A204.1 (cell line): ENCODE data around the gene APPBP2.
"Not testable (repeated sequence)": the region's sequence is repeated elsewhere in the genome, so short reads cannot be mapped to it uniquely, and the experiment has no call there.

Experiments
- FAIRE-seq: peaks from 2 replicates; lab custom pipeline; 2012; peaks lifted over from hg19 to GRCh38; lab: Jason Lieb, UNC

The APPBP2 gene

GRCh38 chr17:60495260-60495659, 30.8 kb downstream of the APPBP2 start:
- no peak for FAIRE-seq

DNA sequence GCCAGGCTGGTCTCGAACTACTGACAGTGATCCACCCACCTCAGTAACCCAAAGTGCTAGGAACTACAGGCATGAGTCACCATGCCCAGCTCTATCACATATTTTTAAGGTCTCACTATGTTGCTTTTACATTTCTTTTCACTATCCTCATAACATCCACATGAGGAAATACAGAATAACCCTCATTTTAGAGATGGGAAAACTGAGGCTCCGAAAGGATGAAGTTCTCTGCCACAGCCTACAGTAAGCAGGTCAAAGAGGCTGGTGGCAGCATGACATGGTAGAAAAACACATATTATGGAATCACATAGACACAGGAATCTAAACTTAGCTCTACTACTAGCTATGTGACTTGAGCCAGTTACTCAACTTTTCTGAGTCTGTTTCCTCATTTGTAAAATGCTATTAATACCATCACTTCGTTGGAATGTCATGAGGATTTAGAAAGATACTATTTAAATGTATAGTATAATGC, 32.2 kb downstream of the APPBP2 start:
- no peak for FAIRE-seq

DNA sequence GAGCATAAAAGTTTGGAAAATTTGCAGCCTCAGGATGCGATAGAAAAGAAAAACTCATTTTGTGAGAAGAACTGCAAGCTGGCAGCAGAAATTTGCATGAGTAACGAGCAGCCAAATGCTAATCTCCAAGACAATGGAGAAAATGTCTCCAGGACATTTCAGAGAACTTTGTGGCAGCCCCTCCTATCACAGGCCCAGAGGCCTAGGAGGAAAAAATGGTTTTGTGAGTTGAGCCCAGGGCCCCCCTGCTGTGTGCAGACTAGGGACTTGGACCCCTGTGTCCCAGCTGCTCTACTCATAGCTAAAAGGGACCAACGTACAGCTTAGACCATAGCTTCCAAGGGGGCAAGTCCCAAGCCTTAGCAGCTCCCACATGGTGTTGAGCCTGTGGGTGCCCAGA, 34.3 kb downstream of the APPBP2 start:
- FAIRE-seq: no peak

DNA sequence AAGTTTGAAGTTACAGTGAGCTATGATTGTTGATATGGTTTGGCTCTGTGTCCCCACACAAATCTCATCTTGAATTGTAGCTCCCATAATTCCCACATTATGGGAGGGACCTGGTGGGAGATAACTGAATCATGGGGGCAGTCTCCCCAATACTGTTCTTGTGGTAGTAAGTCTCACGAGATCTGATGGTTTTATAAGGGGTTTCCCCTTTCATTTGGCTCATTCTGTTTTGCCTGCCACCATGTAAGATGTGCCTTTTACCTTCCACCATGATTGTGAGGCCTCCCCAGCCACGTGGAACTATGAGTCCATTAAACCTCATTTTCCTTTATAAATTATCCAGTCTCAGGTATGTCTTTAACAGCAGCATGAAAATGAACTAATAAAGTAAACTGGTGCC, 35.4 kb downstream of the APPBP2 start:
- FAIRE-seq: not testable (repeated sequence)

GRCh38 chr17:60481604-60482003, 44.4 kb downstream of the APPBP2 start:
- FAIRE-seq: no peak

- no peak for FAIRE-seq
These were observed 52.3 kb downstream of the APPBP2 start for GRCh38 chr17:60473788-60474187.

DNA sequence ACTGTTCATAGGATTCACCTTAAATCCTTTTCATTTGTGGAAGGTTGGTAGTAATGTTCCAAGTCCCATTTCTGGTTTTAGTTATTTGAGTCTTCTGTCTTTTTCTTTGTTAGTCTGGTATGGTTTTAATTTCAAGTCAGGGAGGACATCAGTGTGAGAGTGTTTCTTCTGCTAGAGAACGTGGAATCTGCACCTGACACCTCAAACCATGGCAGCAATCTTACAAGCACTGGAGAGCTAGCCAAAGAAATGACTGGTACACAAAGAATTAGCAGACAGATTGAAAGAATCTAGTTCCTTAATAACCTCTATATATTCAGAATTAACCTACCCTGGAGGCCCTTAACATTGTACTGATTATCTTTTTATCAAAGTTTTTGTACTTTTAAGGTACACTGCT, 53.6 kb downstream of the APPBP2 start:
- no peak for FAIRE-seq

GRCh38 chr17:60471451-60471850, 54.6 kb downstream of the APPBP2 start:
- FAIRE-seq: no peak

GRCh38 chr17:60468371-60468770, 57.7 kb downstream of the APPBP2 start:
- no peak for FAIRE-seq

GRCh38 chr17:60464343-60464742, 61.7 kb downstream of the APPBP2 start:
- FAIRE-seq: no peak

DNA sequence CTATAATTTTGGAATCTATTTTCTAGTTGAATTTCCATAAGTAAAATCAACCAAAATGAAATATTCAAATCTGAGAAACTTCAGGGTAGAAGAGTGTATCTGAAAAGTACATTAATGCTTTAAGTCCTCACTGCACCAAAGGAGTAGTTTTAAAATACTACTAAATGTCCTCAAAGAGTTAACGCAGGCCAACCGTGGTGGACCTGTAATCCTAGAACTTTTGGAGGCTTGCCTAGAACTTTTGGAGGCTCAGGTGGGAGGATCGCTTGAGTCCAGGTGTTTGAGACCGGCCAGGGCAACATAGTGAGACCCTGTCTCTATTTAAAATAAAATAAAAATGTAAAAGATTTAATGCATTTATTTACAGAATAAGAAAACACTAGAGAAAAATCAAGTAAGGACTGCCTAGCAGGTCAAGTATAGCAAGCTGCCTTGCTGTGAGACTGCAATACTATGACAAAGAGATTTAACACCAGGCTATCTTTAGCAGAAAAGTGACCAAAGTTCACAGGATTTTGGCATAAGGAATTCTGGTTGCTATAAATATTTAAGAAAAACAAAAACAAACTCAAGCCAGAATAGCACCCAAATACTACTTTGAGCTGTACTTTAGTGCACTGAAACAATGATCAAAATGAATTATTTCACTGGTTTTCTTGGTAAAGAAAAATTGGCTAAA, 62.7 kb downstream of the APPBP2 start:
- no peak for FAIRE-seq

- no peak for FAIRE-seq
These were observed 64.5 kb downstream of the APPBP2 start for GRCh38 chr17:60461584-60461983.

- no peak for FAIRE-seq
These were observed 68.9 kb downstream of the APPBP2 start for GRCh38 chr17:60457148-60457547.

DNA sequence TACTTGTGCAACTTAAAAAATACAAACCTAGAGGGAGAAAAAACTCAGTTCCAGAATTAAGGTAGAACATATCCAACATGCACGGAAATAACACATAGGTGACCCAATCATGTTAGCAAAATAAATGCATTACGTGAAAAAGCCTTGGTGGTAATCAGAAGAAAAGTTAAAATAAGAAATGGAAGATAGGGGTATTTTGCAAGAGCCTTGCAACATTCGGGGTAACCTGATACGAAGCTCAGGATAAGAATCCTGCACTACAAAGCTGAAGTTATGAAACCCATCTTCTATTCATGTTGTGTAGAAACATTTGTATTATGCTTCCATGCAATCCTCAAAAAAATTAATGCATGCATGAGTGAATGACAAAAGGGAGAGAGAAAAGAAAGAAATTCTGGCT, 70.7 kb downstream of the APPBP2 start:
- no peak for FAIRE-seq

- FAIRE-seq: no peak
These were observed 74.1 kb downstream of the APPBP2 start for GRCh38 chr17:60451965-60452364.

DNA sequence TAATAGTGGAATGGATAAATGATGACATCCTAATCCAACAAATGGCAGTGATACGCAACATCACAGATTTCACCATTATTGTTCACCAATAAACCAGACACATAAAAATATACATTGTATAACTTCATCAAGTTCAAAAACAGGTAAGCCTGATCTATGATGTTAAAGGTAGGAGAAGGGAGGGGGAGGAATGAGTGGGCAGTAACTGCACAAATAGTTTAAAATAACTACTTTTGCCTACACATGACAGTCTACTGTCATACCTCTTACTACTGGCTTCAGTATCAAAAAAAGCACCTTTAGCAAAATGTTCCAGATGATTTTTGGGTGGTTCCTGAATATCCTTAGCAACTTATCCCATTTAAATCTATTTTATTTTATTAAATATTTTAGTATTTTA, 75.0 kb downstream of the APPBP2 start:
- FAIRE-seq: no peak

DNA sequence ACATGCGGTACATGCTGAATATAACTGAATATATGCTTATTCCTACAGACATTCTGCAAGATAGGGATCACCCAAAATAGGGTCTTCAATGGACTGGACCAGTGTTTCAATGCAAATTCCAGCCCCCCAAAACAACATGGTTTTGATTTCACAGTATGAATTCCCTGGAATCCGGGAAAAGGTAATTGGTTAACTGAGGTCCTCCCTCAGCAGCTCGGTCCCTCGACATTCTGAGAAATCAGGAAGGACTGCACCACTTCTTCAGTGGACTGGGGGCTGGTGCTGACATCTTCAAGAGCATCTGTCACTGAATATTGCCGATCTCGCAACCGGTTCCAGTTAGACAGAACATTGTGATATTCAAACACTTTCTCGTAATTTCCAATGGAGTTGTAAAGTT, 78.7 kb downstream of the APPBP2 start:
- FAIRE-seq: no peak

- no peak for FAIRE-seq
These were observed 80.9 kb downstream of the APPBP2 start for GRCh38 chr17:60445144-60445543.

- FAIRE-seq: no peak
These were observed 82.3 kb downstream of the APPBP2 start for GRCh38 chr17:60443713-60444112.

DNA sequence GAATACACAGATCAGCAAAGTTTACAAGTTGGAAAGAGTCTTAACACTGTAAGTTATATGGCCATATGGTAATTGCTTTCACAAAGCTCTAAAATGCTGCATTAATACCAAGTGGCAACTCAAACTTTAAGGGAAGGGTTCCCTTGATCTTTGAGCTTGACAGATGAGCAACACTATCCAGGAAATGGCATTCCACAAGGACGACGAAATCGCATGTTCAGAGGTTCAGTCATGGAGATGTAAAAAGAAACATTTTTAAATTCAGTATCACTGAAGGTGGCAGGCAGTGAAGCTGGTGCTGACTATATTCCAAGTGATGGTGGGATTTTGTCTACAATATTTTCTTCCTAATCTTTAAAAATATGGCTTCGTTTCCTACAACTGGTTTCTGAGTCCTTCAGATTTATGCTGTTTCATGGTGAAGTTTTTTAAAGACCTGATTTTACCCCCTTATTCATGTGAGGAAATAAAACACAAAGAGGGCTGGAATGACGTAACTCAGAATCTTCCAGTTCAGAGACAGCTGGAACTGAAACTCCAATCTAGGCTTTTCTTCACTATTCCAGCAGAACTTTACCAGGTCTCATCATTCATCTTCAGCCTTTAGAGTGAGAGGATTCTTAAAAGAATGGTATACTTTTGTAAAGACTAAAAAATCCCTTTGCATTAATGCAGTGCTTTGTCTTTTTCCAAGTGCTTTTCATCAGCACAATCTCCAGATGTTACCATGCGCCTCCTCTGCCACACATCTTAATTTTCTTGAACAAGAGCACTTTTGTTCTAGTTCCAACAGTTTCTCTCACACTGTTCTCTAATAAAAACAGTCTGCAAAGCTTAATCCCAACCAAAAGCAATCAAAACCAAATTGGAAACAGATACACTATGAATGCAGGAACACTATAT, 83.5 kb downstream of the APPBP2 start:
- FAIRE-seq: no peak

GRCh38 chr17:60439501-60439900, 86.5 kb downstream of the APPBP2 start:
- no peak for FAIRE-seq

DNA sequence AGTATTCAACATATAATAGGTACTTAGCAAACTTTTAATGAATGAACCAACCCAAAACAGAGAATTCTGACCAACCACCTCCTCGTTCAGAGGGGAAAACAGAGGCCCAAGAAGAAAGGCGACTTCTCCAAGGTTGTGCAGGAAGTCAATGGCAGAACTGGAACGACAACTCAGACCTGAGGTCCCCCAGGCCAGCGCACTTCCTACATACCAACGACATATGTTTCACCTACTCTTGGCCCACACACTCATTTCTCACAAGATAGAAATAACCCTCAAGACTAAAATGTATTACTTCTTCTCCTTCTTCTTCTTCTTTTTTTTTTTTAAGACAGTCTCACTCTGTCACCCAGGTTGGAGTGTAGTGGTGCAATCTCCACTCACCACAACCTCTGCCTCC, 89.4 kb downstream of the APPBP2 start:
- no peak for FAIRE-seq
